ACHN (cell line): ENCODE data around the gene TH.

ENCODE experiments used
- DNase-seq: peaks from one replicate; pipeline ENCODE4 v3.0.0-alpha.2; 2015
- in situ Hi-C: cut with HindIII; loops from 2 replicates; pipeline ENCODE4 v1.10.0; 2017; ENCODE audit warnings: low sequenced_read_pairs, low pct_ligation_motif_present, low pct_unique_long_range_greater_than_20kb

TH gene

DNA sequence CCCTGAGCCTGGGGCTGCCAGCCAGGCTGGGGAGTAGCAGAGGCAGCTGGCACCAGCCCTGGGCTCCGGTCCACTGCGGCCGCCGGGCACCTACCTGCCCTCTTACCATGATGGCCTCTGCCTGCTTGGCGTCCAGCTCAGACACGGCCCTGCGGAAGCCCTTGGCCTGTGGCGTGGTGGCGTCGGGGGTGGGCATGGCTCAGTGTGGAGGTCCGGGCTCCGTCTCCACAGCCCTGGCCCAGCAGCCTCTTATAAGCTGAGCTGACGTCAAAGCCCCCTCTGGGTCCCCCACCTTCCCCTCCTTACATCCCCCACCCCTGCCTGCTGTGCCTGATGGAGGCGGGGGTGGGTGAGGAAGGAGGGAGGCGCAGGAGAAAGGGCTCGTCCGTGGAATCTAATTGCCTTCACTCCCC, at the start of gene TH:
TSS of gene TH (minus strand) at position 225 of the 413 bp plus-strand sequence. CDS start at position 196, 29 bp downstream.
- DNase-seq: no peak
- in situ Hi-C loops: no loop called here

DNA sequence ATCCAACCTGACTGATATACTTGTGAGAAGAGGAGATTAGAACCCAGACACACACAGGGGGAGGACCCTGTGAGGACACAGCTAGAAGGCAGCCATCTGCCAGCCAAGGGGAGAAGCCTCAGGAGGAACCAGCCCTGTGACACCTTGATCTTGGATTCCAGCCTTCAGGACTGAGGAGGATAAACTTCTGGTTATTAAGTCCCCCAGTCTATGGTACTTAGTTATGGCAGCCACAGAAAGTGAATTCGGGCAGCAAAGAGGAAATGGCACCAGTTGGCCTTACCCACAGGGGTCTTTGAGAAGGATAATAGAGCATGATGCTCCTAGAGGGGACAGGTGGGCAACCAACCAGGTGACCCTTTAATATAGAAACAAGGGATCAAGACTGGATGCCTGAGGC, 49.4 kb upstream of the TH start:
- in situ Hi-C loops: no loop called here
- DNase-seq: no peak

DNA sequence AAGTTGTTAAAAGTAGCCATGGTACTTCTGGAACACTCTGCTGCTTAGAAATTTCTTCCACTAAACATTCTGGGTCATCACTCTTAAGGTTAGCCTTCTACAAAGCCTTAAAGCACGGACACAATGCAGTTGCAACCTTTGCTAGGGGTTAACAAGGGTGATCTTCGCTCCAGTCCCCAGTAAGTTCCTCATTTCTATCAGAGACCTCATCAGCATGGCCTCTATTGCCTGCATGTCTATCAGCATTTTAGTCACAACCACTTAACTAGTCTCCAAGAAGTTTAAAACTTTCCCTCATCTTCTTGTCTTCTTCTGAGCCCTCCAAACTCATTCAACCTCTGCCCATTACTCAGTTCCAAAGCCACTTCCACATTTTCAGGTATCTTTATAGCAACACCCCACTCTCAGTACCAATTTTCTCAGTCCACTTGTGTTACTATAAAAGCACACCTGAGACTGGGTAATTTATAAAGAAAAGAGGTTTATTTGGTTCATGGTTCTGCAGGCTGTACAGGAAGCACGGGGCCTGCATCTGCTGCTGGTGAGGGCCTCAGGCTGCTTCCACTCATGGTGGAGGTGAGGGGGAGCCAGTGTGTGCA, 48.7 kb upstream of the TH start:
- in situ Hi-C loops: no loop called here
- DNase-seq: no peak

DNA sequence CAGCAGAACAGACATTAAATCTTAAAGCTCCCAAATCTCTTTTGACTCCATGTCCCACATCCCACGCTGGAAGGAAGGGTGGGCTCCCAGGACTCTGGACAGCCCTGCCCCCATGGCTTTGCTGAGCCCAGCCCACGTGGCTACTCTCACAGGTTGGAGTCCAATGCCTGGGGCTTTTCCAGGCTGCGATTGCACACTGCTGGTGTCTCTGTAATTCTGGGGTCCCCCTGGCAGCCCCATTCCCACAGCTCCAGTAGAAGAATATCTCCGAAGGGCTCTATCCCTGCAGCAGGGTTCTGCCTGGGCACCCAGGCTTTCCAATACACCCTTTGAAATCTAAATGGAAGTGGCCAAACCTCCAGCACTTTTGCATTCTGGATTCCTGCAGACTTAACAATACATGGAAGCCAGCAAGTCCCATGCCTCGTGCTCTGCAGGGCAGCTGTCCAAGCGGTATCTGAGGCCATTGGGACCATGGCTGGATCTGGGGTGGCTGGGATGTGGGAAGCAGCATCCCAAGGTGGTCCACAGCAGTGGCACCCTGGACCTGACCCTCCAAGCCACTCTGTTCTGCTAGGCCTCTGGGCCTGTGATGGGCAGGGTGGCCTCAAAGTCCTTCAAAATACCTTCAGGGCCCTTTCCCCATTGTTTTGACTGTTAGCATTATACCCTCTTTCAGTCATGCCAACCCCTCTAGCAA, 47.9 kb upstream of the TH start:
- in situ Hi-C loops: no loop called here
- DNase-seq: no peak

DNA sequence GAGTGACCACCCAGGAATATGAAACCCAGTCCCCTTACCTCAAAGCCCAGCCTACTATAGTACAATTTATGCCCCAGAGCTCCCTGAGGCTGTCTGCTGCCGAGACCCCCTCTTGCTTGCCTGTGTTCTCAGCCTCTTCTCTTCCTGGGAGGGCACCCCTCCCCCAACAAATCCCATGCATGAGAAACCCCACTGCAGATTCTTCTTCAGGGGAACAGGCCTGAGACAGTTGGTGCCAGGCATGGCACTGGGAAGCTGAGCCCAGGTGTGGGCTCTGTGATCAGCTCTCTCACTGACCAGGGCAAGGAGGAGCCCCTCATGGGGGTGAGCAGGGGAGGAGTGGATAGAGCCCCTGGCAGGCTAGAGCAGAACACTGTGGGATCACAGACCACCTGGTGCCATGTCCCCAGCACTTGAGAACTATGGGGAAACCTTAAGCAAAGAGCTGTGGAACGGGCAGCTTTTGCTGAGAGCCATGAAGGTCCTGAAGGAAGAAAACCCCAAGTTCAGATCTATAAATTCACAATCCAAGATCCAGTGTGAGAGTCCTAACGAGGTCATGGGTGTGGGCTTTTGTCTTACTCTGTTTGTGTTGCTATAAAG, 46.5 kb upstream of the TH start:
- in situ Hi-C loops: no loop called here
- DNase-seq: no peak

DNA sequence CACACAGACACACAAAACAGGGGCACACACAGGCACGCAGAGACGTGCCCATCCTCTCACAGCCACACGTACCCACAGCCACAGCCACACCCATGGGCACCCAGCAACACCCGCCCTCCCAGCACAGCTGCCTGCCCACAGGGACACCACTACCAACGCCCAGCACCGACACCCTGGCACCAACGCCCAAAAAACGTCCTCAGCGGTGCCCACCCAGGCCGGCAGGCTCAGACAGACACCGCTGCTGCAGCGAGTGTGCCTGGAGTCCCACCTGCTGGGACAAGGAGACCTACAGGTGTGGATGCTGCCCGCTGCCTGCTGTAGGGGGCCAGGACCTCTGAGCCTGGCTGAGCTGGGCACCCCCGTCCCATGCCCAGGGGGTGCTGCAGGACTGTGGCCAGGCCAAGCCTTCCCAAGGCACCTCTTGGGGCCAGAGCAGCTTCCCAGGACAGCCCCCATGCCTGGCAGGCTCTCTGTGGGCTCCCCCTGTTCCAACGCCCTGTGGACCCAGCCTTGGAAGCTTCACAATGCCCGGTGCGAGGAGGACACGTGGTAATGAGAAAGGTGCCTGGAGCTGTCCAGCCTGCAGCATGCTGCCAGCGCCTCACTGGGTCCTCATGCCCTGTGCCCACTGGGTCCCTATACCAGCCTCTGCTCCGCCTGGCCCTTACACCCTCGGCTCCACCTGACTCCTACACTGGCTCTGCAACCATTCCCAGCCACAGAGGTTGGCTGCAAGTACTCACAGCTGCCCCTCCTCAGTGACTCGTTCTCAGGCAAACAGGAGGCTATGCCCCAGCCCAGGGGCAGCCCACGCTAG, 45.8 kb upstream of the TH start:
- in situ Hi-C loops: no loop called here
- no peak for DNase-seq

DNA sequence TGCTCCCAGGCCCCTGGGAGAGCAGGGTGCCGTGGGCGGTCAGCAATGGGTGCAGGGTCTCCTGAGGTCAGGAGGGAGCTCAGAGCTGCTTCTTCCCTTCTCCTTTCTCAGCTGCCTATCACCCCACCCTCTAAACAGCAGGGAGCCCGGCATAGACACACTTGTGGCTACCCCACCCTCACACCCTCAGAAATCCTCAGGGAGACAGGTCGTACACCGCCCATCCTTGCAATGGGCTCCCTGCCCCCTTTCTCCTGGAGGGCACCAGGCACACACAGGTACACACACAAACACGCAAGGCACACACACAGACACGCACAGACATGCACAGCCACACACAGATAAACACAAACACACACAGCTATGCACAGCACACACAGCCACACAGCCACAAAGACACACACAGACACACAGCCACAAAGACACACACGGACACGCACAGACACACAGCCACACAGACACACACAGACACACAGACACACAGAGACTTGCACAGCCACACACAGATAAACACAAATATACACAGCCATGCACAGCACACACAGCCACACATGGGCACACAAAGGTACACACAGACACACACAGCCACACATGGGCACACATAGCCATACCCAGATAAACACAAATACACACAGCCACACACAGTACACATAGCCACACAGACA, 44.9 kb upstream of the TH start:
- in situ Hi-C loops: no loop called here
- no peak for DNase-seq

DNA sequence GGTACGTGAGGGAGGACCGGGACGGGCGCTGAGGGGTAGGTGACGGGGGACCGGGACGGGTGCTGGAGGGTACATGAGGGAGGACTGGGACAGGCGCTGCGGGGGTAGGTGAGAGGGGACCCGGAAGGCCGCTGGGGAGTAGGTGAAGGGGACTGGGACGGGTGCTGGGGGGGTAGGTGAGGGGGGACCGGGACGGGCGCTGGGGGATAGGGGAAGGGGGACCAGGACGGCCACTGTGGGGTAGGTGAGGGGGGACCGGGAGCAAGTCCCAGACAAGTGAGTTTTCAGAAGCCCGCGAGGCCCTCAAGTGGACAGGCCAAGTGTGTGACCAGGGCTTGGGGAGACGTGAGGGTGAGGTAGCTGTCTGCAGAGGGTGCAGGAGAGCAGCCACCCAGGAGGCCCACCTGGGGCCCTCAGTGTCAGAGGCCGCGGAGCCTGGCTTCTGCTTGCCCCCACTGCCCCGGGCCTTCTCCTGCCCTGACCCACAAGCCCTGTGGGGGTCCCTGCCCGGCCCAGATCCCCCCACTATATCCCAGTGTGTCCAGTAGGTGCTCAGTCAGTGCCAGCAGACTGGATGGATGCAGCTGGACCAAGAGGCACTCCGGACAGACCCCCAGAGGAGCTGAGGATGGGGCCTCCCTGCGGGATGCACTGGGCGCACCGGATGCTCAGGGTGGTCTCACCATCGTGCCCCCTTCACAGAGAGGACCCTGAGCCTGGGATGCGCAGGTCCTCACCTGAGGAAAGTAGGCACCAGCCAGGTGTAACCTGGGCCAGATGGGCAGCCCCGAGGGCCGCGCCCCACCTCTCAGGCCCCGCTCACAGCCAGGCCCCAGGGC, 44.2 kb upstream of the TH start:
- DNase-seq: no peak
- in situ Hi-C loops: no loop called here

DNA sequence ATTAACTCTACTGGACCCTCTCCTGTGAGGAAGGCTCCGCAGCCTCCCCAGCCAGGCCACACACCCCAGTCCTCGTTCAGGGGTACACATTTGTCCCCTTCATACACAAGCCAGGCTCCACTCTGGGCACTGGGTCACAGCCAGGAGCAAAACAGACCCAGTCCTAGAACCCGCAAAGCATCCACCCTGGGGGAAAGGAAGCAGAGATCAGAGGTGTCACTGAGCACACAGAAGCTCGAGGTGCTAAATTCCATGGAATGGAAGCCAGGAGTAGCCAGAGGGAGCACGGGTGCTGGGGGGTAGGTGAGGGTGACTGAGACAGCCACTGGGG, 43.6 kb upstream of the TH start:
- no peak for DNase-seq
- in situ Hi-C loops: no loop called here

DNA sequence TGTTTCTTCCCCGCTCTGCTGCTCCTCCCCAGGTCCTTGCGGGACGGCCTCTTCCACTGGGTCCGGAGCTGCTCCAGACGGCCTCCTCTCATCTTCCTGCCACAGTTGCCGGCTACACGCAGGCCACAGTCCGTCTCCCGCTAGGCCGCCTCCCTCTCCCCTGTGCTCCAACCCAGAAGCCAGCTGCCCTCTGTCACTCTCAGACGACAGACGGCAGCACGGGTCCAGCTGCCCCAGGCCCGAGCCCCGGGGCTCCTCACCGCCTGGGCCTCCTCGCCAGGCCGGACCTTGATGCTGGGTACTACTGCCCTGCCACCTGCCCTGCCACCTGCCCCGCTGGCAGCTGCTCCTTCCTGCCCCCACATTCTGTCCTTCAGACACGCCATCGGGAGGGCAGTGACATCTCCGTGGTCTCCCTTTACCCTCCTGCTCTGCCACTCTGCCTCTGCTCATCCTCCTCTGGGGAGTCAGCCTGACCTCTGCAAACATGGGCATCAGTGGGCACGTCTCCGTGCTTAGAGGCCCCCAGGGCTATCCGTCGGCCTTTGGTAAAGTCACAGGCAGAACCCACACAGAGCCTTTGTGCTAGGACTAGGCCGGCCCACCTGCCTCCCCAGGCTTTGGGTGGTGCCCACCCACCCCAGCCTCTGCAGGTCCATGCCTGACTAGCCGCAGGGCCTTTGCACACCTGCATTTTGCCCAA, 43.1 kb upstream of the TH start:
- no peak for DNase-seq
- in situ Hi-C loops: no loop called here

DNA sequence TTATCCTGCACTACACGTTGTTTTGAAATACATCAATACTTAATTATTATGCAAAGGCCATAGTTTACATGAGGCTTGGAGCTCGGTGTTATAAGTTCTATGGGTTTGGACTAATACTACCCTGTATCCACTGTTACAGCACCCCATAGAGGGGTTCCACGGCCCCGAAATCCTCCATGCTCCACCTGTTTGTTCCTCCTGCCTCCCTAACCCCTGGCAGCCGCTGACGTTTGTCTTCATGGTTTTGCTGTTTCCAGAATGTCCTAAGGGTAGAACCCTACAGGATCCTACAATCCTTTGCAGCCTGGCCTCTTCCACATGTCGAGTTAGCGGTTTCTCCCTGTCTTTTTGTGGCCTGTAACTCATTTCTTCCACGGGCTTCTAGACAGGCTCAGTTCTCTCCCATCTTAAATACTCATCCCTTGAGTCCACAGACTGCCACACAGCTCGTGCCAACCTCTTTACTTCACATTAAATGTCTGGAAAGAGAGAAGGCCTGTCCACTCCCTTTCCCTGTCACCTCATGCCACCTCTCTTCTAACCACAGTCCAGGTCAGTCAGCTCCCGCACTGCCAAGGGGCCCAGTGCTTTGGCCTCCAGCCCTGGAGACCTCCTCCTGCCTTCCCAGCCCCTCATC, 42.4 kb upstream of the TH start:
- in situ Hi-C loops: no loop called here
- DNase-seq: no peak

DNA sequence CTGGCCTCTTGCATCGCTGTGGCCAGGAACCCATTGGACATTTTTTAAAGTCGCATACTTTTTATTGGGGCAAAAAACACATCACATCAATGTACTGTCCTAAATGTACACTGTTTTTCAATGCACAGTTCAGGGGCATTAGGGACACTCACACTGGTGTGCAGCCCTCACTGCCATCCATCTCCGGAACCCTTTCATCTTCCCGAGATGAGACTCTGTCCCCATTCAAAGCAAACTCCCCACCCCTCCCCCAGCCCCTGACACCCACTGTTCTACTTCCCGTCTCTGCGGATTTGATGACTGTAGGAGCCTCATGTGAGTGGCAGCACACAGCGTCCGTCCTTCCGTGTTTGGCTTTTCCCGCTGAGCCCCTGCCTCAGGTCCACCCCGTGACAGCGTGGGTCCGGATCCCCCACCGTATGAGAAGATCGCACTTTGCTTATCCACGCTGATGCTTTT, 41.8 kb upstream of the TH start:
- in situ Hi-C loops: no loop called here
- no peak for DNase-seq

DNA sequence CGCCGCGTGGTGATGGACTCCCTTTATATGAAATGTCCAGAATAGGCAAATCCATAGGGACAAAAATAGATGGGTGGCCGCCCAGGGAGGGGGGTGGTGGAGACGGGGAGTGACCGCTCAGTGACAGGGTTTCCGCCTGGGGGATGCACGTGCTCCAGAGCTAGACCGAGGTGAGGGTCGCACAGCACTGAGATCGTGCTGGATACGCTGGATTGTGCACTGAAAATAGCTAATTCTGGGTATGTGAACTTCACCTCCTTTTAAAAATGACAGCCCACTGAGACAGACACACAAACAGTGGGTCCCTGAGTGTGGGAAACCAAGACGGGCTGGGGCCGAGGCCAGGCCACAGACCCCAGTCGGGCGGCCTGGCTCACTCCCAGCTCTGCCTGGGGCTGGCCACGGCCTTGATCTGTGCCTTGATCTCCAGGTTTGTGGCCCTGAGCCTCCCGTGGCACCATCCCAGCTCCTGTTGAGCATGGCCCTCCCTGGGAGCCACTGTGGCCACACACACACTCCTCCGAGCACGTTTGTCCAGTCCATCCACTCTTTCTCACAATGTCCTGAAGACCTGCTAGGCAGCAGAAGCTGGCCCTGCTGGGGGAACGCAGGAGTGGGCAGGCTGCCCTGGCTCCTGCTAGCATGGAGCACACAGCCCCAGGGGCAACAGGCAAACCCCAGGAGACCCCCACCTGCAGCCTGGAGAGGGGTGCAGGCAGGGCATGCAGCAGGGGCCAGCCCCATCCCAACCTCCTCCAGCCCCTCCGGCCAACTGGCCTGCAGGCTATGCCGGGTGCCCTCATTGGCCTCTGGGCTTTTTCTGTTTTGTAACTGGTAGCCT, 41.0 kb upstream of the TH start:
- no peak for DNase-seq
- in situ Hi-C loops: no loop called here

DNA sequence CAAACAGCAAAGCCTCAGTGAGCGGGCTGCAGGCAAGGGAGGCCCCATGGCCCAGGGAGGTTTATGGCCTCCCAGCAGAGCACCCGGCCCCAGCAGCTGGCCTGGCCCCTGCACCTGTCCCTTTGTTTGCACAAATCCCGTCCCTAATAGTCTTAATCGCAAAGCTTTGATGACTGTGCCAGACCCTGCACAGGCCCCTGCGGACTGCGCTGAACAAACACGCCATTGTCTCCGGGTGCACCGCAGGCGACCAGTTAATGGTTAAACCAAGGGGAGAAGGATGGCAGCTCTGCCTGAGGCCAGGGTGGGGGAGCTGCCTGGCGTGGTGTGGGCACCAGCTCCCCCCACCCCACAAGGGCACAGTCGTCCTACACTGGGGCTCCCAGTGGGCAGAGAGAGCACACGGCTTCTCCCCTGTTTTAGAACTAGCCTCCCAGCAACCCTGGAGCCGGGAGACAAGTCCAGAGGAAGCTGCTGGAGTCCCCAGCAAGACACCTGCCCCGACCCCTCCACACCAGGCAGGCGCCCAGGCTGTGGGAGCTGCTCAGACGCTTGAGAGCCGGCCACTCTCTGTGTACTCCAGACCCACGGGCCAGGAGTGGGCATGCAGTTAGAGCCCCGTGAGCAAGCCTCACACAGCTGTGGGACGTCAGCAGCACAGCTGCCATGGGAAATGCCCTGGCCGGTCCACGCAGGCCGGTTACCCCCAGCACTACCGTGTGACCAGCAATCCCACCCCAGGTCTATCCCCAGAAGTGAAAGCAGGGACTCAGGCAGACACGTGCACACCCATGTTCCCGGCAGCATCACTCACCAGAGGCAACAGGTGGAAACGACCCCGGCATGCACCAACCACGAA, 39.7 kb upstream of the TH start:
- in situ Hi-C loops: no loop called here
- no peak for DNase-seq

DNA sequence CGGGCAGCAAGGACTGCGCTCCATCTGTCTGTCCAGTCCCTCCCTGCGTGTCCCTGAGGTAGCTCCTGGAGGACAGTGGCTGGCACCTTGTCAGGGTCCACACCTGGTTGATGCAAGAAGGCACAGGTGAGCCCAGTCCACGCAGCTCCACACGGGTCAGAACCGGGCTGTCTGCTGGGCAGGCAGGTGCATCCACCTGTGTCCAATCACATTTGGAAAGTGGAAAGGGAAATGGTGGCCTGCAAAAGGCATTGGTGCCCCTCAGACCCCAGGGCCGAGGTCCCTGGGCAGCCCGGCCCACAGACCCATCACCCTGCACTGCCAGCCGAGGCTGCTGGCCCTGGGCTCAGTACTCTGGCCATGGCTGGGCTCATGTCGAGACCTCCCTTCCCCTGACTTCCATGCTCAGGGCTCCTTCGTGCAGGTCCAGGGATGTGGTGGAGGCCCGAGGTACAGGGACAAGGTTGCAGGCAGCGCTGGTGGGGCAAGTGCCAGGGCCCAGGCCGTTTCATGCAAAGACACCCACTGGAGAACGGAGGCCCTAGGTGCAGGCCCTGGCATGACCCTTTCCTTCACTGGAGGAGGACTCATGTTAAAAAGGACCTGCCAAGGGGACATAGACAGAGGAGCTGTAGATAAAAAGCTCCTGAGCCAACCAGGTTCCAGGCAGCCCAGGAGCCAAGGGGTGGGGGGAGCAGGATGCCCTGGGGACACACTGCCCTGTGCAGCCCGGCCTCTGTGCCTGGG, 38.9 kb upstream of the TH start:
- DNase-seq: no peak
- in situ Hi-C loops: no loop called here
